H1 (cell line): ENCODE data around the gene NUDT2. TPM values are rescaled to one million over a fixed set of nuclear protein-coding genes. Genes with fewer than 3 reads are reported as not detected.

ENCODE experiments used
- CTCF ChIA-PET: fragments of 300-600 bp; sonication (Branson Sonifier 250); formaldehyde crosslinking; loops from one replicate; lab custom pipeline; 2021; ENCODE audit not compliant: partially characterized antibody; lab: Charles Lee
- POLR2A ChIA-PET: fragments of 300-600 bp; sonication (Branson Sonifier 250); formaldehyde crosslinking; loops from one replicate; lab custom pipeline; 2021; ENCODE audit warnings: inconsistent platforms; ENCODE audit not compliant: partially characterized antibody; lab: Charles Lee
- DNase-seq, 2 experiments: peaks; one replicate each; pipeline versions ENCODE4 v3.0.0 to v3.0.0-alpha.2; 2010 to 2022; ENCODE audit warnings: low spot score in 2 of 2, low read depth in 1 of 2, mixed read lengths in 1 of 2
- FAIRE-seq: peaks from 2 replicates; lab custom pipeline; 2011; peaks lifted over from hg19 to GRCh38; lab: Jason Lieb, UNC
- H2AFZ ChIP-seq: 2 replicates; pipeline ENCODE4 v1.8.1; 2012; ENCODE audit warnings: low read length, inconsistent platforms
- H2AK5ac ChIP-seq: 2 replicates; pipeline ENCODE4 v1.6.1; 2013; ENCODE audit warnings: low read depth, low read length
- H2BK120ac ChIP-seq: replicated peaks from 2 replicates; pipeline ENCODE3; 2013; ENCODE audit warnings: low read depth, low read length, inconsistent platforms
- H2BK12ac ChIP-seq: 2 replicates; pipeline ENCODE4 v1.6.1; 2013; ENCODE audit warnings: low read depth, low read length
- H2BK15ac ChIP-seq: 2 replicates; pipeline ENCODE4 v1.6.1; 2013; ENCODE audit warnings: low read length
- H2BK20ac ChIP-seq: 2 replicates; pipeline ENCODE4 v1.6.1; 2013; ENCODE audit warnings: low read length
- H2BK5ac ChIP-seq: 2 replicates; pipeline ENCODE4 v1.6.1; 2013; ENCODE audit warnings: low read depth, low read length
- H3K14ac ChIP-seq: 2 replicates; pipeline ENCODE4 v1.6.1; 2013; ENCODE audit warnings: inconsistent platforms; ENCODE audit not compliant: insufficient read length
- H3K18ac ChIP-seq: 2 replicates; pipeline ENCODE4 v1.6.1; 2013; ENCODE audit warnings: low read length; ENCODE audit errors: extremely low read depth
- H3K23ac ChIP-seq: 2 replicates; pipeline ENCODE4 v1.6.1; 2013; ENCODE audit warnings: inconsistent platforms; ENCODE audit not compliant: insufficient read length
- H3K23me2 ChIP-seq: 2 replicates; pipeline ENCODE4 v1.6.1; 2013; ENCODE audit warnings: low read depth, low read length
- H3K27ac ChIP-seq: 2 replicates; pipeline ENCODE4 v1.6.1; 2011; ENCODE audit warnings: low read depth, low read length, inconsistent platforms
- H3K27me3 ChIP-seq, 4 experiments: replicated peaks in 1 of 4; 1 replicate in 1 of 4; 2 replicates in 3 of 4; pipeline versions ENCODE4 v1.6.1 to v1.8.1; 2011 to 2013; ENCODE audit warnings: low read length in 3 of 4, mild to moderate bottlenecking in 3 of 4, inconsistent platforms in 2 of 4, mixed read lengths in 2 of 4, moderate library complexity in 1 of 4; ENCODE audit not compliant: control insufficient read depth in 3 of 4, insufficient read depth in 3 of 4; ENCODE audit errors: extremely low read depth in 1 of 4
- H3K36me3 ChIP-seq, 4 experiments: 2 replicates each; pipeline versions ENCODE4 v1.6.1 to v1.8.1; 2011 to 2013; ENCODE audit warnings: mild to moderate bottlenecking in 4 of 4, low read length in 3 of 4, moderate library complexity in 2 of 4, control low read depth in 1 of 4, inconsistent platforms in 1 of 4; ENCODE audit not compliant: insufficient read depth in 4 of 4, control insufficient read depth in 2 of 4
- H3K4ac ChIP-seq: replicated peaks from 2 replicates; pipeline ENCODE3; 2013; ENCODE audit warnings: low read length, low read depth, mixed read lengths, inconsistent platforms; ENCODE audit not compliant: insufficient read length
- H3K4me1 ChIP-seq, 4 experiments: replicated peaks in 1 of 4; 1 replicate in 1 of 4; 2 replicates in 3 of 4; pipeline versions ENCODE4 v1.6.1 to v1.8.1; 2011 to 2013; ENCODE audit warnings: low read length in 3 of 4, inconsistent platforms in 2 of 4, mixed read lengths in 1 of 4; ENCODE audit not compliant: insufficient read depth in 4 of 4, control insufficient read depth in 3 of 4
- H3K4me2 ChIP-seq, 2 experiments: 2 replicates each; pipeline versions ENCODE4 v1.6.1 to v1.8.1; 2011 to 2013; ENCODE audit warnings: low read depth in 2 of 2, low read length in 2 of 2, control low read depth in 1 of 2, inconsistent platforms in 1 of 2, mild to moderate bottlenecking in 1 of 2; ENCODE audit not compliant: insufficient read depth in 1 of 2
- H3K4me3 ChIP-seq, 4 experiments: fragments of 200-600, 300-600 bp in 1 of 4; sonication (generic), shearing (Covaris generic), sonication (Bioruptor Twin) in 1 of 4; 2 replicates each; pipeline versions ENCODE4 v1.5.1 to v1.8.1; 2011 to 2016; ENCODE audit warnings: low read length in 4 of 4, low read depth in 3 of 4, control low read depth in 2 of 4, inconsistent platforms in 2 of 4, mild to moderate bottlenecking in 2 of 4, mixed read lengths in 1 of 4, moderate library complexity in 1 of 4; ENCODE audit not compliant: insufficient read depth in 2 of 4; ENCODE audit errors: extremely low read depth in 1 of 4
- H3K56ac ChIP-seq: replicated peaks from 2 replicates; pipeline ENCODE3; 2013; ENCODE audit warnings: low read depth, mild to moderate bottlenecking, mixed read lengths, low read length, inconsistent platforms; ENCODE audit not compliant: insufficient read length
- H3K79me1 ChIP-seq: 2 replicates; pipeline ENCODE4 v1.6.1; 2013; ENCODE audit warnings: low read depth, low read length, control low read depth
- H3K79me2 ChIP-seq, 2 experiments: 2 replicates each; pipeline versions ENCODE4 v1.6.1 to v1.8.1; 2012 to 2013; ENCODE audit warnings: low read length in 2 of 2, mild to moderate bottlenecking in 2 of 2, inconsistent platforms in 1 of 2; ENCODE audit not compliant: insufficient read depth in 2 of 2, control insufficient read depth in 1 of 2
- H3K9ac ChIP-seq, 4 experiments: replicated peaks in 1 of 4; 1 replicate in 1 of 4; 2 replicates in 3 of 4; pipeline versions ENCODE4 v1.6.1 to v1.8.1; 2011 to 2013; ENCODE audit warnings: low read depth in 3 of 4, low read length in 3 of 4, control low read depth in 2 of 4, mild to moderate bottlenecking in 2 of 4, moderate library complexity in 2 of 4, inconsistent platforms in 1 of 4; ENCODE audit errors: extremely low read depth in 1 of 4
- H3K9me3 ChIP-seq, 2 experiments: 2 replicates each; pipeline versions ENCODE4 v1.6.1 to v1.8.1; 2012 to 2013; ENCODE audit warnings: mild to moderate bottlenecking in 2 of 2, moderate library complexity in 2 of 2, control low read depth in 1 of 2, inconsistent platforms in 1 of 2, low read depth in 1 of 2, low read length in 1 of 2, mixed read lengths in 1 of 2; ENCODE audit not compliant: insufficient read depth in 2 of 2
- H4K20me1 ChIP-seq, 2 experiments: replicated peaks in 1 of 2; 2 replicates each; pipeline versions ENCODE3 to v1.8.1; 2011 to 2013; ENCODE audit warnings: inconsistent platforms in 2 of 2, low read length in 2 of 2, mild to moderate bottlenecking in 1 of 2; ENCODE audit not compliant: insufficient read depth in 2 of 2, control insufficient read depth in 1 of 2
- H4K5ac ChIP-seq: 2 replicates; pipeline ENCODE4 v1.6.1; 2013; ENCODE audit warnings: low read length, low read depth, mixed read lengths, inconsistent platforms; ENCODE audit not compliant: insufficient read length
- H4K8ac ChIP-seq: 2 replicates; pipeline ENCODE4 v1.8.0; 2013; ENCODE audit warnings: mild to moderate bottlenecking, moderate library complexity, low read length, inconsistent platforms; ENCODE audit not compliant: insufficient read depth; ENCODE audit errors: extremely low read depth
- H4K91ac ChIP-seq: replicated peaks from 2 replicates; pipeline ENCODE3; 2013; ENCODE audit warnings: low read length, mixed read lengths, inconsistent platforms; ENCODE audit not compliant: insufficient read length
- CEBPB ChIP-seq: IDR thresholded peaks from 2 replicates; pipeline ENCODE4 v1.6.1; 2012; ENCODE audit warnings: low read depth, low read length
- EGR1 ChIP-seq: IDR thresholded peaks from 2 replicates; pipeline ENCODE4 v1.6.1; 2011; ENCODE audit warnings: low read depth, low read length, borderline replicate concordance
- KDM1A ChIP-seq: fragments of 200-600, 300-600 bp; sonication (generic); IDR thresholded peaks from 2 replicates; pipeline ENCODE4 v1.7.1; 2016; ENCODE audit warnings: mild to moderate bottlenecking, low read length, borderline replicate concordance
- NANOG ChIP-seq: IDR thresholded peaks from 2 replicates; pipeline ENCODE4 v1.6.1; 2011; ENCODE audit warnings: low read length, low read depth, mild to moderate bottlenecking, inconsistent platforms; ENCODE audit not compliant: insufficient read depth, poor library complexity, severe bottlenecking
- SIRT6 ChIP-seq: IDR thresholded peaks from one replicate; pipeline ENCODE4 v1.7.1; 2012; ENCODE audit warnings: low read length, inconsistent platforms
- SIX5 ChIP-seq: IDR thresholded peaks from 2 replicates; pipeline ENCODE4 v1.6.1; 2011; ENCODE audit warnings: mild to moderate bottlenecking, low read depth, low read length
- WGBS, 2 experiments: shearing (Covaris generic) in 1 of 2; methylation state at CpG; one replicate each; pipeline versions ENCODE4 v1.1.6 to v1.1.7; 2013 to 2015; ENCODE audit warnings: low lambda C conversion rate in 2 of 2, mixed read lengths in 2 of 2, inconsistent platforms in 1 of 2, low coverage in 1 of 2, missing lambda C conversion rate in 1 of 2; ENCODE audit not compliant: insufficient replicate concordance in 2 of 2, insufficient coverage in 1 of 2, insufficient read length in 1 of 2; ENCODE audit errors: extremely low coverage in 1 of 2, missing lambda C conversion rate in 1 of 2; 5-methylcytosine and 5-hydroxymethylcytosine counted together
- polyA plus RNA-seq, 7 experiments: library from polyadenylated mRNA; depleted of rRNA in 3 of 7; stranded (reverse) in 5 of 7; unstranded in 2 of 7; fragments of >200 nt in 5 of 7; fragments of 200-250 nt in 2 of 7; gene quantifications; 1 replicate in 5 of 7; 2 replicates in 1 of 7; 4 replicates in 1 of 7; pipeline versions ENCODE4 v1.2.1 to v1.2.3, GENCODE V29; 2011 to 2013; ENCODE audit warnings: missing spikeins in 2 of 7, mixed read lengths in 2 of 7
- total RNA-seq: library from RNA; stranded (reverse); fragmentation: NEBNext Ultra II Directional; extraction: Animal tissue kit (Norgen Biotek cat#: 25700); gene quantifications from 2 replicates; pipeline ENCODE4 v1.2.1, GENCODE V29; 2021

The NUDT2 gene
- total and polyA plus RNA-seq, 2 of the 8 experiments (the other 6 are each of a cell fraction or from before 2014, with no cell fraction given), result 16.7 to 23.7 TPM

DNA sequence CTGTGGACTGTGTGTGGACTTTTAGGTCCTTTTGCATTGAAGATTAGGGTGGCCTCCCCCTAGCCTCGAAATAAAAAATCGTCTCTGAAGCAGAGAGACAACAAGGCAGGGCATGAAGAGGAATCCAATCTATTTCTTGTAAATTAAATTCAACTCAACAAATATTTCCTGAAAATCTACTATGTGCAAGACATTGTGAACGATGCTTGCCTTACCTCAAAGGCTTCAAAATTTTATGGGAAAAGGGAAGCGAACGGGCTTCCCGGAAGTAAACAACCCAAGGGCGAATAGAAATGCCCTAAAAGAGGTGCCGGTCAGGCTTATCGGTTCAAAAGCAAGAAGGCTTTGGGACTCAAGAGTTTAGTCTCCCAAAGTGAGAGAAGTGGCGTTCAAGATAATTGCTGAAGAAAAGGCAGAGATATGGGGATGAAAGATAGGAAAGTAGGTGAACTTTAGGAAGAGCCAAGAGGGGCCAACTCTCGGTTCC, 826 bp upstream of the NUDT2 start:
- Histone ChIP-seq H4K5ac (no peak overlapping the region), H2BK12ac (no peak overlapping the region), H3K4me3 (peak overlapping the region; percentile 74 to 96 (median 90)), H3K23ac (no peak overlapping the region), H3K23me2 (peaks cover 3% of the 10 kb centered on the region), H3K4ac (no peak overlapping the region), H3K36me3 (no peaks in the 10 kb centered on the region), H3K56ac (no peak overlapping the region), H3K79me2 (peaks cover 0 to 6% of the 10 kb centered on the region in 2 experiments; a peak in 2 of 4 replicates), H2BK5ac (no peak overlapping the region), H3K27me3 (no peaks in the 10 kb centered on the region), H2BK15ac (no peak overlapping the region), H3K27ac (peak overlapping the region; percentile 52; the same call in 1 of the 2 replicates), H3K4me1 (peaks cover 0 to 2% (median 0%) of the 10 kb centered on the region in 4 experiments; a peak in 1 of 7 replicates), H4K20me1 (no peaks in the 10 kb centered on the region), H2BK120ac (no peak overlapping the region), H2AFZ (peak overlapping the region; percentile 74), H3K9me3 (no peaks in the 10 kb centered on the region), H3K79me1 (no peaks in the 10 kb centered on the region), H3K9ac (peak overlapping the region; percentile 51 to 88 (median 75)), H3K18ac (no peak overlapping the region), H2BK20ac (no peak overlapping the region), H2AK5ac (no peak overlapping the region), H3K14ac (no peak overlapping the region), H4K91ac (no peak overlapping the region), H3K4me2 (peak overlapping the region; percentile 74 to 85), H4K8ac (no peak overlapping the region)
- no peak for TF ChIP-seq KDM1A
- TF ChIP-seq SIX5, result no peak
- no peak for TF ChIP-seq CEBPB
- TF ChIP-seq NANOG, result no peak
- no peak for TF ChIP-seq EGR1
- TF ChIP-seq SIRT6, result no peak
- WGBS, 2 experiments, result 4% methylated on average over 11 of the region's 11 CpGs; no CpG with 5 or more reads in 1 of the 2 experiments
- POLR2A ChIA-PET, result no interaction called here
- FAIRE-seq, result no peak
- CTCF ChIA-PET, result interaction anchor here (0.8 to 1.3 kb wide), 5 partner anchors 33 to 275 kb away, joined by 3 to 4 read pairs (median 3); no protein-coding TSS in a partner anchor
- no peak for DNase-seq
